CD4-positive, alpha-beta T cell (primary cell): ENCODE data around the gene PRR29. TPM values are rescaled to one million over a fixed set of nuclear protein-coding genes. Genes with fewer than 3 reads are reported as not detected.

ENCODE experiments used
- ATAC-seq: fragments of 200-7000 bp; cut with Tn5 transposase; one replicate; pipeline ENCODE4 v1.10.0; 2022; ENCODE audit warnings: mild to moderate bottlenecking; ENCODE audit not compliant: poor library complexity
- CTCF ChIA-PET: fragments of 350-600 bp; sonication (Branson Sonifier 250); formaldehyde crosslinking; loops from one replicate; lab custom pipeline; 2021; ENCODE audit warnings: antibody characterized with exemption, inconsistent platforms; lab: Charles Lee
- POLR2A ChIA-PET: fragments of 350-600 bp; sonication (Branson Sonifier 250); formaldehyde crosslinking; loops from one replicate; lab custom pipeline; 2021; ENCODE audit warnings: antibody characterized with exemption, inconsistent platforms; lab: Charles Lee
- DNase-seq, 14 experiments: peaks; one replicate each; pipeline ENCODE4 v3.0.0-alpha.2; 2013 to 2020; ENCODE audit warnings: mixed read lengths in 2 of 14
- H3K27ac ChIP-seq, 2 donors: one replicate each; pipeline versions ENCODE4 v1.5.1 to v1.7.0; 2013; ENCODE audit warnings: low read length in 2 of 2, low read depth in 1 of 2, mild to moderate bottlenecking in 1 of 2
- H3K27me3 ChIP-seq, 2 experiments: 1 replicate in 1 of 2; 2 replicates in 1 of 2; pipeline versions ENCODE4 v1.6.1 to v1.7.0; 2013; ENCODE audit warnings: low read length in 2 of 2, control low read depth in 1 of 2, mild to moderate bottlenecking in 1 of 2, moderate library complexity in 1 of 2; ENCODE audit not compliant: insufficient read depth in 2 of 2, control insufficient read depth in 1 of 2
- H3K36me3 ChIP-seq: one replicate; pipeline ENCODE4 v1.6.1; 2013; ENCODE audit warnings: low read length, control low read depth; ENCODE audit not compliant: insufficient read depth
- H3K4me1 ChIP-seq: one replicate; pipeline ENCODE4 v1.6.1; 2013; ENCODE audit warnings: low read length, control low read depth; ENCODE audit not compliant: insufficient read depth
- H3K4me3 ChIP-seq: one replicate; pipeline ENCODE4 v1.5.1; 2013; ENCODE audit warnings: mild to moderate bottlenecking, low read length, moderate library complexity
- H3K9me3 ChIP-seq, 2 experiments: 1 replicate in 1 of 2; 2 replicates in 1 of 2; pipeline versions ENCODE4 v1.6.1 to v1.7.0; 2013; ENCODE audit warnings: low read length in 2 of 2, mild to moderate bottlenecking in 2 of 2, control low read depth in 1 of 2, moderate library complexity in 1 of 2; ENCODE audit not compliant: control insufficient read depth in 1 of 2, insufficient read depth in 1 of 2
- H3K27ac Mint-ChIP-seq: one replicate; pipeline ENCODE4 v1.8.0; 2020; ENCODE audit warnings: mixed read lengths
- H3K27me3 Mint-ChIP-seq: one replicate; pipeline ENCODE4 v1.8.0; 2021; ENCODE audit warnings: mixed read lengths
- H3K36me3 Mint-ChIP-seq: one replicate; pipeline ENCODE4 v1.8.0; 2021; ENCODE audit warnings: low read depth, mixed read lengths
- H3K4me1 Mint-ChIP-seq: one replicate; pipeline ENCODE4 v1.8.0; 2021; ENCODE audit warnings: low read depth, mixed read lengths
- H3K4me3 Mint-ChIP-seq: one replicate; pipeline ENCODE4 v1.8.0; 2020; ENCODE audit warnings: mild to moderate bottlenecking, mixed read lengths
- H3K9me3 Mint-ChIP-seq: one replicate; pipeline ENCODE4 v1.8.0; 2020; ENCODE audit warnings: mixed read lengths
- CTCF ChIP-seq: fragments of 200-600 bp; IDR thresholded peaks from one replicate; pipeline ENCODE4 v1.8.0; 2022; ENCODE audit warnings: antibody characterized with exemption, mild to moderate bottlenecking
- intact Hi-C, 2 experiments: fragments of 100-400 bp; cut with DNase I in 1 of 2; cut with micrococcal nuclease in 1 of 2; formaldehyde crosslinking; loops; one replicate each; pipeline versions ENCODE4 v1.15.1 to v1.9.0; 2023 to 2025; cut with DNase I, micrococcal nuclease
- total RNA-seq, 174 experiments: library from RNA in 2 of 174; stranded (reverse) in 2 of 174; gene quantifications; one replicate each; pipeline ENCODE4 v1.2.3 and lab custom pipeline; 2021 to 2026

Gene PRR29
- total RNA-seq, 2 experiments from 2014 or later: 0.56 to 0.71 TPM

DNA sequence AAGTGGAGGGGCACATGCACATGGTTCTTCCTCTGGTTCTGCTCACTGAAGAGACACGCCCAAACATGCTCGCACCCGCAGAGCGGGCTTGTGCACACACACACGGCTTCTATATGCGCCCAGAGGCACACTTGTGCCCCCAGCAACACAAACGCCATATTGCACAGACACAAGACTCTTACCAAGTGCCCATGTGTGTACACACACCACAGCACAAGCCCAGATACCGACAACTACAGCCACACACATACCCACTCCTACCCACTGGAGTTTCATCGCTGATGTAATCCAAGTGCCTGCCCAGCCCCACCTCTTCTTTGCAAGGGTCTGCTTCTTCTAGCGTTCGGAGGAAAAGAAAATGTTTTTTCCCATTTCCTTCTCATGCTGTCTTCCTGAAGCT lies 6.5 kb upstream of the PRR29 start:
- H3K27me3 Mint-ChIP-seq: no peaks in the 10 kb centered on the region
- intact Hi-C loops: loop anchor here (5.0 kb wide), 2 partner anchors 44 to 74 kb away; partner anchors contain the start of gene GH1 (in 1 of the 2)

GRCh38 chr17:63993368-63993985 lies 4.7 kb upstream of the PRR29 start:
- TF ChIP-seq CTCF: no peak
- intact Hi-C loops: loop anchor here (5.0 kb wide), 2 partner anchors 46 to 76 kb away; partner anchors contain the start of gene GH1 (in 1 of the 2)
- Histone ChIP-seq H3K9me3 (no peaks in the 10 kb centered on the region), H3K4me1 (peaks cover 53% of the 10 kb centered on the region), H3K27me3 (no peaks in the 10 kb centered on the region), H3K4me3 (no peak overlapping the region), H3K36me3 (no peaks in the 10 kb centered on the region), H3K27ac (no peak overlapping the region)
- DNase-seq (peak in 6 of 14 experiments; percentile 31 to 81 (median 44)), ATAC-seq (peak; percentile 40)
- Mint-ChIP-seq H3K27me3 (no peaks in the 10 kb centered on the region), H3K4me3 (peak overlapping the region; percentile 62), H3K27ac (peak overlapping the region; percentile 84), H3K36me3 (no peaks in the 10 kb centered on the region), H3K4me1 (peaks cover 72% of the 10 kb centered on the region), H3K9me3 (no peaks in the 10 kb centered on the region)
- ChIA-PET CTCF (interaction anchor here (0.9 to 11.2 kb wide), 9 partner anchors 24 to 140 kb away, joined by 3 to 111 read pairs (median 9); partner anchors contain the start of gene ICAM2), POLR2A (interaction anchor here (0.9 to 10.0 kb wide), 6 partner anchors 26 to 152 kb away, joined by 3 to 156 read pairs (median 4); partner anchors contain the start of gene ICAM2)

More for the DNA sequence above, 6.5 kb upstream of the PRR29 start:
- no peak overlapping the region for H3K27ac ChIP-seq
- Mint-ChIP-seq H3K36me3 (no peaks in the 10 kb centered on the region), H3K4me1 (peaks cover 57% of the 10 kb centered on the region), H3K4me3 (peak overlapping the region; percentile 20), H3K9me3 (no peaks in the 10 kb centered on the region), H3K27ac (peak overlapping the region; percentile 24)
- no peaks in the 10 kb centered on the region for H3K9me3 ChIP-seq
- no peaks in the 10 kb centered on the region for H3K27me3 ChIP-seq
- ATAC-seq (no peak), DNase-seq (peak in 1 of 14 experiments; percentile 27)
- no peaks in the 10 kb centered on the region for H3K36me3 ChIP-seq
- POLR2A ChIA-PET: interaction anchor here (1.4 kb wide), 1 partner anchor 29 kb away, joined by 6 read pairs; the partner anchor contains the start of gene ICAM2
- H3K4me3 ChIP-seq: no peak overlapping the region
- TF ChIP-seq CTCF: no peak
- CTCF ChIA-PET: interaction anchor here (2.8 to 11.2 kb wide), 4 partner anchors 26 to 72 kb away, joined by 9 to 111 read pairs (median 18); no protein-coding TSS in a partner anchor
- H3K4me1 ChIP-seq: peaks cover 42% of the 10 kb centered on the region

- no peak overlapping the region for H3K4me3 Mint-ChIP-seq
- H3K27me3 Mint-ChIP-seq: no peaks in the 10 kb centered on the region
- no peaks in the 10 kb centered on the region for H3K9me3 Mint-ChIP-seq
- no peaks in the 10 kb centered on the region for H3K9me3 ChIP-seq
- peak overlapping the region; percentile 4 for H3K27ac Mint-ChIP-seq
- no peak for ATAC-seq
- intact Hi-C loops: no loop called here
- no peak overlapping the region for H3K4me3 ChIP-seq
- H3K4me1 Mint-ChIP-seq: peaks cover 78% of the 10 kb centered on the region
- no peaks in the 10 kb centered on the region for H3K27me3 ChIP-seq
- H3K4me1 ChIP-seq: peaks cover 63% of the 10 kb centered on the region
- H3K36me3 Mint-ChIP-seq: peaks cover 8% of the 10 kb centered on the region
- no peak overlapping the region for H3K27ac ChIP-seq
- H3K36me3 ChIP-seq: no peaks in the 10 kb centered on the region
- peak in 1 of 14 experiments; percentile 30 for DNase-seq
- ChIA-PET POLR2A (interaction anchor here (1.5 to 10.0 kb wide), 2 partner anchors 24 to 30 kb away, joined by 3 to 156 read pairs; partner anchors contain the start of gene ICAM2), CTCF (interaction anchor here (1.9 to 11.2 kb wide), 4 partner anchors 22 to 76 kb away, joined by 5 to 111 read pairs (median 14); no protein-coding TSS in a partner anchor)
- TF ChIP-seq CTCF: no peak
These were observed 2.5 kb upstream of the PRR29 start for GRCh38 chr17:63995626-63996025.
